Neuron (in vitro differentiated cells): ENCODE data around the gene RPS8.
A peak's percentile ranks its signal among the peaks of the same experiment; 100 is the strongest.

Experiments used
- H2AFZ ChIP-seq: one replicate; pipeline ENCODE4 v1.6.1; 2013; ENCODE audit warnings: low read depth, mild to moderate bottlenecking, inconsistent platforms, low read length, moderate library complexity
- H3K27me3 ChIP-seq: one replicate; pipeline ENCODE4 v1.6.1; 2013; ENCODE audit warnings: low read length; ENCODE audit not compliant: insufficient read depth
- H3K36me3 ChIP-seq: one replicate; pipeline ENCODE4 v1.6.1; 2013; ENCODE audit warnings: low read length; ENCODE audit not compliant: insufficient read depth
- H3K4me1 ChIP-seq: one replicate; pipeline ENCODE4 v1.6.1; 2013; ENCODE audit warnings: low read length; ENCODE audit not compliant: insufficient read depth
- H3K4me3 ChIP-seq: 2 replicates; pipeline ENCODE4 v1.5.1; 2013; ENCODE audit warnings: mild to moderate bottlenecking, low read length, moderate library complexity
- H3K9me3 ChIP-seq: one replicate; pipeline ENCODE4 v1.6.1; 2013; ENCODE audit warnings: low read length

RPS8 gene

DNA sequence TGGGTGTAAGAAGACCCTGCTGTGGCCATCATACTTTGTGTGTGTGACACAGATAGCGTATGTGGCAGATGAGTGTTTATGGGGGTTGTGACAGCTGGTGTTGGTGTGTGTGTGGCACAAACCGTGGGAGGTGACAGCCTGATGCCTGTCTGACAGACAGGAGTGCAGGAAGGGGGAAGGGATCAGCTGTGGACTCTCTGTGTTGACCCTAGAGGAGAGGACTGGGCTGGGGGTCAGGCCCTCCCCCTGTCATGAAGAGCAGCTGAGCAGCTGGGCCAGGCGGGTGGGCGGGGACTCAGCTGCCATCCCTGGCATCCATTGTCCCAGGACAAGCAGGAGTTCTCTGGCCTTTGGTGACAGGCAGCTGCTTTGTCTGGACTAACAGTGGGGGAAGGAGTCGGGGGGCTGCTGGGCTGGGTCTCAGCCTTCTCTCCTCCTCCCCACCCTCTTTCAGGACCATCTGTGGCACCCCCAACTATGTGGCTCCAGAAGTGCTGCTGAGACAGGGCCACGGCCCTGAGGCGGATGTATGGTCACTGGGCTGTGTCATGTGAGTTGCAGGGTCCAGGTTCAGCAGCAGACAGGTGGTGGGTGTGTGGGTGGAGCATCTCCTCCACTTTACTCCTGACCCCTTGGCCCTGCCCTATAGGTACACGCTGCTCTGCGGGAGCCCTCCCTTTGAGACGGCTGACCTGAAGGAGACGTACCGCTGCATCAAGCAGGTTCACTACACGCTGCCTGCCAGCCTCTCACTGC, 27.1 kb downstream of the RPS8 start:
- no peaks in the 10 kb centered on the region for H3K9me3 ChIP-seq
- H3K4me3 ChIP-seq, result peak overlapping the region; percentile 42
- peaks cover 27% of the 10 kb centered on the region for H3K36me3 ChIP-seq
- no peak overlapping the region for H2AFZ ChIP-seq
- no peaks in the 10 kb centered on the region for H3K27me3 ChIP-seq
- H3K4me1 ChIP-seq, result peaks cover 37% of the 10 kb centered on the region

DNA sequence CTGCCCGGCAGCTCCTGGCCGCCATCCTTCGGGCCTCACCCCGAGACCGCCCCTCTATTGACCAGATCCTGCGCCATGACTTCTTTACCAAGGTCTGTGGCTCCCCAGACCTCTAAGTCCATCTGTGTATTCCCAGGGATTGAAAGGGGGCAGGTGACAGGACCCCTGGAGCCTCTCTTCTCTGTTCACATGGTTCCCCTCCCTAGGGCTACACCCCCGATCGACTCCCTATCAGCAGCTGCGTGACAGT, 27.6 kb downstream of the RPS8 start:
- Histone ChIP-seq H3K27me3 (no peaks in the 10 kb centered on the region), H3K9me3 (no peaks in the 10 kb centered on the region), H3K4me3 (no peak overlapping the region), H2AFZ (no peak overlapping the region), H3K4me1 (peaks cover 42% of the 10 kb centered on the region), H3K36me3 (peaks cover 27% of the 10 kb centered on the region)

DNA sequence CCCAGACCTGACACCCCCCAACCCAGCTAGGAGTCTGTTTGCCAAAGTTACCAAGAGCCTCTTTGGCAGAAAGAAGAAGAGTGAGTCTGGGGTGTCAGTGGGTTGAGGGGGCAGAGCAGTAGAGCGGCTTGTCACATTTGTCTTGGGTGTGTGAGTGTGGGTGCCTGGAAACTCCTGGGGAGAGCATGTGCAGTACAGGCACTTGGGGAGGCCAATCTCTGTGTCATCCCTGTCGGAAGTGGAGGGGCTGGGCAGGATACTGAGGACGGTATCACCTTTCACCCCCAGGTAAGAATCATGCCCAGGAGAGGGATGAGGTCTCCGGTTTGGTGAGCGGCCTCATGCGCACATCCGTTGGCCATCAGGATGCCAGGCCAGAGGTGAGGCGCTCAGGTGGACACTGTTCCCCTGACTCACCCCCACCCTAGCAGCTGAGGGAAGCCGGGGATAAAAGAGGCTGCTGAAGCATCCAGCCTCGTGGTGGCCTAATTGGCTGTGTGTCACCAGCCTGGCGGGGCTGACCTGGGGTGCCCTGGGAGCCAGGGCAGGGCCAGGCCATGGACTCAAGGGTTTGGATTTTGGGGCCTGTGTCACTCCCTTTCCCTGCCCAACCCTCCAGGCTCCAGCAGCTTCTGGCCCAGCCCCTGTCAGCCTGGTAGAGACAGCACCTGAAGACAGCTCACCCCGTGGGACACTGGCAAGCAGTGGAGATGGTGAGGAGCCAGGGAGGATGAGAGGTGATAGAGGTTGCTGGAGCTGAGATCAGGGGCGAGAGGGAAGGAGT, 28.2 kb downstream of the RPS8 start:
- Histone ChIP-seq H3K4me3 (no peak overlapping the region), H3K27me3 (no peaks in the 10 kb centered on the region), H3K9me3 (no peaks in the 10 kb centered on the region), H2AFZ (no peak overlapping the region), H3K4me1 (peaks cover 46% of the 10 kb centered on the region), H3K36me3 (peaks cover 27% of the 10 kb centered on the region)

DNA sequence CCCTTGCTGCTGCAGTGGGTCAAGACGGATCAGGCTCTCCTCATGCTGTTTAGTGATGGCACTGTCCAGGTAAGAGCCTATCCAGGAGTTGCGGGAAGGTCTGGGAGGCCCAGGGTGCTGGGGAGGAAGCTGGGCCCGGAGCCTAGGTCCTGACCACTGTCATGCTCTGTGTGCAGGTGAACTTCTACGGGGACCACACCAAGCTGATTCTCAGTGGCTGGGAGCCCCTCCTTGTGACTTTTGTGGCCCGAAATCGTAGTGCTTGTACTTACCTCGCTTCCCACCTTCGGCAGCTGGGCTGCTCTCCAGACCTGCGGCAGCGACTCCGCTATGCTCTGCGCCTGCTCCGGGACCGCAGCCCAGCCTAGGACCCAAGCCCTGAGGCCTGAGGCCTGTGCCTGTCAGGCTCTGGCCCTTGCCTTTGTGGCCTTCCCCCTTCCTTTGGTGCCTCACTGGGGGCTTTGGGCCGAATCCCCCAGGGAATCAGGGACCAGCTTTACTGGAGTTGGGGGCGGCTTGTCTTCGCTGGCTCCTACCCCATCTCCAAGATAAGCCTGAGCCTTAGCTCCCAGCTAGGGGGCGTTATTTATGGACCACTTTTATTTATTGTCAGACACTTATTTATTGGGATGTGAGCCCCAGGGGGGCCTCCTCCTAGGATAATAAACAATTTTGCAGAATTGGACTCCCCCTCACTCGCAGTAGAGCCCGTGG, 30.1 kb downstream of the RPS8 start:
- H3K36me3 ChIP-seq, result peaks cover 27% of the 10 kb centered on the region
- H3K4me1 ChIP-seq, result peaks cover 57% of the 10 kb centered on the region
- H3K4me3 ChIP-seq, result no peak overlapping the region
- H3K27me3 ChIP-seq, result no peaks in the 10 kb centered on the region
- no peaks in the 10 kb centered on the region for H3K9me3 ChIP-seq
- no peak overlapping the region for H2AFZ ChIP-seq

DNA sequence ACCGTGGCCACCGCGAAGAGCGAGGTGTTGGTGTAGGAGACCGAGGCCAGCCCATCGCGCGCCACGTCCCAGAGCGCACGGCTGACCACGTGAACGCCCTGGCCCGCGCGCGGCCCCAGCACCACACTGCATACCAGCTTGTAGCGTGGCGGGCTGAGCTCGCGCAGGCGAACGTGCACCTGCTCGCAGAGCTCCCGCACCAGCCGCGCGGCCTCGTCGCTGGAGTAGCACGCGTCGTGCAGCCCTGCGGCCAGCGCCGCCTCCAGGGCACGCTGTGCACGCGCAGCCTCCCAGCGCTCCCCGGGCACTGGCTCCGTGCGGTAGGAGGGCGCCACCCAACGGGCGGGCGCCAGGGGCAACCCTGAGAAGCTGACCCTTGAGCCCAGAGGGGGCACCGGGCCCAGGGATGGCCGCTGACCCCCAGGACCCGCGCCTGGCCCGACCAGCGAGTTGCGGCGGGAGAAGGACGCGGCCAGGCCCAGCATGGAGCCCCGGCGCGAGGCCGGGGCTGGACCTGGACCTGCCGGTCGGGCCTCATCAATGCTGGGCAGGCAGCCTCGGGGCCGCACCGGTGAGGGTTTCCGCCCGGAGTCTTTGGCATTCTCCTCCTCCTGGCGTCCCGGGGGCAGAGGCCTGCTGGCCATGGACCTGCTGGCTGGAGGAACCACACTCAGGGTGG, 30.8 kb downstream of the RPS8 start:
- Histone ChIP-seq H3K27me3 (no peaks in the 10 kb centered on the region), H3K36me3 (peaks cover 27% of the 10 kb centered on the region), H3K4me1 (peaks cover 60% of the 10 kb centered on the region), H3K4me3 (no peak overlapping the region), H2AFZ (no peak overlapping the region), H3K9me3 (no peaks in the 10 kb centered on the region)

DNA sequence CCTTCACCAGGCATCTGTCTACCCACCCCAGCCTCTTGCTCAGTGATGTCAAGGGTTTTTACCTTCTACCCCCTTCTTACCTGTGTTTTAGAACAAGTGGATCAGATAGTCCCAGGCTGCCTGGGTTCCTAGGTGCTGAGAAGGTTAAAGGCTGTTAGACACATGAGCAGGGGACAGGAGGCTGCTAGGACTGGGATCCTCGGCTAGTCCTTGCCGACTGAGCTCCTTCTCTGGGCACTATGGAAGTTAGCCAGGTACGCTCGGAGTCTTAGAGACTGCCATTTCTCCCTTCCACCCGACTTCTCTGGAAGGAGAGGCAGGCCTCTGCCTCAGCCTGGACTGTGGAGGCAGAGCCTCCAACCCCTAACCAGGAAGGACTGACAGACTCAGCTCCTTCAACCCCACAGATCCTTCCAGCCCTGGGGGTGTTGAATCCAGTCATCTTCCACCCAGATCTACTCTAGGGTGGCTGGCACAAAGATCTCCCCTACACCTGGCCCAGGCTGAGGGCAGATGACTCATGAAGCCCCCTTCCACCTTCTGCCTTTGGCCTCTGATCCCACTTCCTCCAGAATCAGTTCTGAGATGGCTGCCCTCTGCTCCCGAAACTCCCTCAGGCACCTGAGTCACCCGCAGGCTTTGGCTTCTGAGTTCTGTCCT, 31.5 kb downstream of the RPS8 start, which contains the start of gene DYNLT4:
Gene DYNLT4 (minus strand): TSS at position 648 of the 660 bp plus-strand sequence. CDS start 683 bp downstream, outside the sequence.
- peak within 1 kb of the TSS; percentile 46 for H2AFZ ChIP-seq
- H3K36me3 ChIP-seq, result peaks cover 27% of the 10 kb centered on the region
- H3K27me3 ChIP-seq, result no peaks in the 10 kb centered on the region
- no peaks in the 10 kb centered on the region for H3K9me3 ChIP-seq
- H3K4me3 ChIP-seq, result peak within 1 kb of the TSS; percentile 46
- peaks cover 54% of the 10 kb centered on the region for H3K4me1 ChIP-seq

DNA sequence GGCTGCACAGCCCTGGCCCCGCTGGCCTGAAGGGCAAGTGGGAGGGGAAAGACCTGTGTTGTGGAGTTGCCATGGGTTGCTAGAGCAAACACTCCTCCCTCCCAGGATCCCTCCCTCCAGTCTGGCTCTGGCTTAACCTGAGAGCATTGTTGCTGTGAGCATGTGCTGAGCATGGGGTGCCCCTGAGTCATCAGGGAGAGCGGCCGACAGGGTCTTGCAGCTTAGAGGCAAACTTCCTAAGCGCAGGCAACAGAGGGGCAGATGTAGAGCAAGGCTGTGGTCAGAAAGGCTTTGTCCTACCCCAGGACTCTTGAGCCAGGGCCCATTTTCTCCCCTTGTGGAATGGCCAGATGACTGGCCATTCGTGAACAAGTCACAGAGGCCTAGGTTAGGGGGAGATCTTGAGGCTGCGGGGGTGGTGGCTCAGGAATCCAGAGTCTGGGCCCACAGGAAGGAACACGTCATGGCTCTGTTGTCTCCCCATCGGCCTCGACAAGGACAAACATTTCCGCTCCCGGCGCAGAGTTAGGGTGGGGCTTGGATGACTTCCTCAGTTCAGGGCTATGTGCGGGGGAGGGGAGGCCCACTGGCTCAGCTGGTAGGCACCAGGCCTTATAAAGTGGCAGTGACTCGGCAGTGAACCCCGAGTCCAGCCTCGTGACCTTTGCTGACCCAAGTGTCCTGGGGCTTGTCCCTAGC, 32.2 kb downstream of the RPS8 start:
- H2AFZ ChIP-seq, result no peak overlapping the region
- no peaks in the 10 kb centered on the region for H3K27me3 ChIP-seq
- no peaks in the 10 kb centered on the region for H3K9me3 ChIP-seq
- H3K4me1 ChIP-seq, result peaks cover 48% of the 10 kb centered on the region
- peaks cover 27% of the 10 kb centered on the region for H3K36me3 ChIP-seq
- peak overlapping the region; percentile 46 for H3K4me3 ChIP-seq

DNA sequence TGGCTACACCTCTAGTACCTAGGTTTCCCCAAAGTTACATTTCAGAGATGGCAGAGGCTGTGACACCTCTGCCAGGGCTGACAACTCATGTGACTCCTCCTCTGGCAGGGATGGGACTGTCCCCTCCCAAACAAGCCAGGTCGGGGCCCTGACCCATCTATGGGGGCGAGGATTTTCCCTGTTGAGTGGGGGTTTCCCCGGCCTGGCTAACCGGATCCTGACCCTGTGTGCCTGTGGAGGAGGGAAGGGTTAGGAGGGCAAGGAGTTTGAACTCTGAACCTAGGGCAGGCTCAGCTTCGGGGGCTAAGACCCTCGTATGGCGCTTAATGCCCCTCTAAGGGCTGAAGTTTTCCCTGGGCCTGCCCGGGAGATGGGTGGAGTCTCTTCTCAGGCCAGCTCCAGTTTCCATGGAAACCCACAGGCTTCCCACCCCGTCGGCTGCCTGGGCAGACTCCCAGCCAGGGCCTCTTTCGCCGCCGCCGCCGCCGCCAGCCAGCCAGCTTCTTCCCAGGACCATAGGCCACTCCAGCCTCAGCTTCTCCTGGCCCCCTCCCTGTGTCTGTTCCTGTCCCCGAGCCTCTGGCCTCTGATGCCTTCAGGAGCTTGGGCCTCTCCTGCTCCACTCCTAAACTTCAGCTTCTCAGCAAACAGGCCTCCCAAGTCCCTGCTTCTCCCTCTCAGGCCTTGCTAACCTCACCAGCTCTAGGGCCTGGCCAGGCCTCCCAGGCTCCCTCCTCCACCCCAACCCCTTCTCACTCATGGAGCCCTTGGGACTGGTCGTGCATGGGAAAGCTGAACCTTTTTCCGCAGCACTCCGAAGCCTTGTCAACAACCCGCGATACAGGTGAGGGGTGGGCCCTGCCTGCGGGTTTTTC, 33.0 kb downstream of the RPS8 start, which contains the start of gene BTBD19:
Gene BTBD19 (plus strand): TSS at position 461 of the 875 bp plus-strand sequence. CDS start 298 bp downstream, at position 759.
- H3K9me3 ChIP-seq, result no peaks in the 10 kb centered on the region
- peak within 1 kb of the TSS; percentile 46 for H3K4me3 ChIP-seq
- no peaks in the 10 kb centered on the region for H3K27me3 ChIP-seq
- H3K4me1 ChIP-seq, result peaks cover 40% of the 10 kb centered on the region
- peak within 1 kb of the TSS; percentile 46 for H2AFZ ChIP-seq
- peaks cover 25% of the 10 kb centered on the region for H3K36me3 ChIP-seq

DNA sequence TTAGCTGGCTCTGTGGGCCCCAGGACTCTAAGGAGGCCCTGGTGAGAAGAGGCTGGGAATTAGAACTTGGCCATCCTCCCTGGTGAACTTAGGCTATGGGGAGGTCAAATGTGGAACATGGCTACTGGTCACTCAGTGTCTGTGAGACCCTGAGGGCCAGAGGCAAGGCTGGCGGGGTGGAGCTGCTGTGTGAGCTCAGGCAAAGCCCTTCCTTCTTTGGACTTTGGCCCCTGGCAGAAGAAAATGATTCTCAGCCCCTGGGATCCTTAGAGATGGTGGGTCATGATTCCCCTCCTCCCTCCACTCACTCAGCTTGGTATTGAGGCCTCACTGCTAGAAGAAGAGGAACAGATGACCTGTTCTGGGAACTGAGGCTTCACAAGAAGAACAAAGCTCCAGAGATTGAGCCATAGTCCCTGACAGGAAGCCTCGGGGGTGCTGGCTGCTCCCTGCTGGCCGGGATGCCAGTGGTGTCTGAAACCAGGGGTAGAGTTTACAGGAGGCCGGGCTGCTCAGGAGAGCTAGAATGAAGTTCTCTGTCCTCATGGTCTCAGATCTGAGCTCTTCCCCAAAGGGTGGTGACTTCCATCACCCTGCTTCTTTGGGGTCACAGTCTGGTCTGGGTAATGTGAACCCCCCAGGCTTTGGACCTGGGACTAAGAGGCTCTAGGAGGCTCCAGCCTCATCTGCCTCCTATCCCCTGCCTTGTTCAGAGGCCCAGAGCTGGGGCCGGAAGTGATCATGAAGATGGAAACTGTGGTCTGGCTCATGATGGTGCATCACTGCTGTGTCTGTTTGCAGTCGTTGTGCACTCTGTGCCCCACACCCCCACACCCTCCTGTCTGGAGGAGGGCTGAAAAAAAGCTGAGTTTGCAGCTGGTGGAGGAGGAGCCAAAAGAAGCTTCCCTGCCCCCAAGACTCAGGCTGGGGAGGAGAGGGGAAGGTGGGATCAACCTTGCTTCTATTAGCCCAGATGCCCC, 33.9 kb downstream of the RPS8 start:
- Histone ChIP-seq H2AFZ (no peak overlapping the region), H3K9me3 (no peaks in the 10 kb centered on the region), H3K36me3 (peaks cover 20% of the 10 kb centered on the region), H3K27me3 (no peaks in the 10 kb centered on the region), H3K4me1 (peaks cover 34% of the 10 kb centered on the region), H3K4me3 (peak overlapping the region; percentile 46)

DNA sequence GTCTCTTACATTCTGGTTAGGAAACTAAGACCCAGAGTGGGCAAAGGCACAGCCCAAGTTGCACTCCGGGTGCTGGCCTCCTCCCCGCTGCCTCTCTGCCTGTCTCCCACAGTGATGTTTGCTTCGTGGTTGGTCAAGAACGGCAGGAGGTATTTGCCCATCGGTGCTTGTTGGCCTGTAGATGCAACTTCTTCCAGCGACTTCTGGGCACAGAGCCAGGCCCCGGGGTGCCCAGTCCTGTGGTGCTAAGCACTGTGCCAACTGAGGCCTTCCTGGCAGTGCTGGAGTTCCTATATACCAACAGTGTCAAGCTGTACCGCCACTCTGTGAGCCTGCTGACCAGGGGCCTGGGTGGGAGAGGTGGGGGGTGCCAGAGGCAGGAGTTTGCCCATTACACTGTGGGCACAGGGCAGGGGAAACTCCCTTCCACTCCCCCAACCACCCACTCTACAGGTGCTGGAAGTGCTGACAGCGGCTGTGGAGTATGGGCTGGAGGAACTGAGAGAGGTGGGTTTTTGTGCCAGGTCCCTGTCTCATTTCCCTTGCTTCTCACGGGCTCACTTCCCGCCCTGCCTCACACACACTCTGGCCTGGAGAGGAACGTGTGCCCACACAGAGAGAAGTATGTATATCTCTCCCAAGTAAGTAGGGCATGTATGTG, 34.9 kb downstream of the RPS8 start:
- Histone ChIP-seq H3K36me3 (peaks cover 15% of the 10 kb centered on the region), H3K9me3 (no peaks in the 10 kb centered on the region), H3K4me1 (peaks cover 34% of the 10 kb centered on the region), H3K4me3 (no peak overlapping the region), H2AFZ (no peak overlapping the region), H3K27me3 (no peaks in the 10 kb centered on the region)
